Activated T-helper 2 cell treated with anti-CD3 and anti-CD28 coated beads, Interferon-gamma antibody, Interleukin-2, Interleukin-4, amounts not matched to agents 10 μg/mL and 5 μg/mL and 100 μg/mL, durations not matched to agents 14 hours and 24 hours and 36 hours (primary cell): ENCODE results near the gene CEMP1. TPM values are rescaled to one million over a fixed set of nuclear protein-coding genes. Genes with fewer than 3 reads are reported as not detected.

Source experiments
- DNase-seq: peaks from one replicate; pipeline ENCODE4 v3.0.0; 2021; ENCODE audit warnings: low spot score
- H3K27ac Mint-ChIP-seq: one replicate; pipeline ENCODE4 v1.8.0; 2021; ENCODE audit warnings: mixed read lengths
- H3K27me3 Mint-ChIP-seq: one replicate; pipeline ENCODE4 v1.8.0; 2021; ENCODE audit warnings: low read depth, mixed read lengths
- H3K36me3 Mint-ChIP-seq: one replicate; pipeline ENCODE4 v1.8.0; 2021; ENCODE audit warnings: low read depth, mixed read lengths
- H3K4me1 Mint-ChIP-seq: one replicate; pipeline ENCODE4 v1.8.0; 2021; ENCODE audit warnings: low read depth, mixed read lengths
- H3K4me3 Mint-ChIP-seq: one replicate; pipeline ENCODE4 v1.8.0; 2021; ENCODE audit warnings: low read depth, mild to moderate bottlenecking, moderate library complexity, mixed read lengths
- H3K9me3 Mint-ChIP-seq: one replicate; pipeline ENCODE4 v1.8.0; 2021; ENCODE audit warnings: mixed read lengths
- intact Hi-C: fragments of 100-400 bp; cut with micrococcal nuclease; formaldehyde crosslinking; loops from one replicate; pipeline ENCODE4 v1.15.1; 2023
- total RNA-seq: library from RNA; stranded (reverse); gene quantifications from 2 replicates; pipeline ENCODE4 v1.2.3, GENCODE V29; 2022

The CEMP1 gene
- total RNA-seq, 1 donor from 2014 or later: not detected

GRCh38 chr16:2520784-2521531 is 10.2 kb downstream of the CEMP1 start:
- no peaks in the 10 kb centered on the region for H3K27me3 Mint-ChIP-seq
- H3K4me1 Mint-ChIP-seq: peaks cover 28% of the 10 kb centered on the region
- DNase-seq: peak; percentile 51
- H3K4me3 Mint-ChIP-seq: peak overlapping the region; percentile 79
- no peaks in the 10 kb centered on the region for H3K9me3 Mint-ChIP-seq
- H3K36me3 Mint-ChIP-seq: peaks cover 37% of the 10 kb centered on the region
- intact Hi-C loops: no loop called here
- H3K27ac Mint-ChIP-seq: peak overlapping the region; percentile 78

- H3K9me3 Mint-ChIP-seq: no peaks in the 10 kb centered on the region
- intact Hi-C loops: no loop called here
- no peaks in the 10 kb centered on the region for H3K27me3 Mint-ChIP-seq
- peak within 1 kb of the TSS; percentile 89 for H3K27ac Mint-ChIP-seq
- peaks cover 35% of the 10 kb centered on the region for H3K4me1 Mint-ChIP-seq
- peak; percentile 84 for DNase-seq
- H3K36me3 Mint-ChIP-seq: peaks cover 39% of the 10 kb centered on the region
- H3K4me3 Mint-ChIP-seq: peak within 1 kb of the TSS; percentile 79
These were observed 11.0 kb downstream of the CEMP1 start, which contains the start of gene AMDHD2 for GRCh38 chr16:2520097-2520783. TSS of gene AMDHD2 (plus strand) at chr16:2520371. CDS start at chr16:2520459, 88 bp downstream.

- no peak for DNase-seq
- peaks cover 38% of the 10 kb centered on the region for H3K4me1 Mint-ChIP-seq
- intact Hi-C loops: loop anchor here (10.0 kb wide), 2 partner anchors 255 to 365 kb away; partner anchors contain the start of genes RNPS1 and TRAF7
- no peaks in the 10 kb centered on the region for H3K9me3 Mint-ChIP-seq
- no peaks in the 10 kb centered on the region for H3K27me3 Mint-ChIP-seq
- peaks cover 35% of the 10 kb centered on the region for H3K36me3 Mint-ChIP-seq
- H3K4me3 Mint-ChIP-seq: peak overlapping the region; percentile 77
- H3K27ac Mint-ChIP-seq: peak overlapping the region; percentile 89
These were observed 11.5 kb downstream of the CEMP1 start for GRCh38 chr16:2519711-2520080.

DNA sequence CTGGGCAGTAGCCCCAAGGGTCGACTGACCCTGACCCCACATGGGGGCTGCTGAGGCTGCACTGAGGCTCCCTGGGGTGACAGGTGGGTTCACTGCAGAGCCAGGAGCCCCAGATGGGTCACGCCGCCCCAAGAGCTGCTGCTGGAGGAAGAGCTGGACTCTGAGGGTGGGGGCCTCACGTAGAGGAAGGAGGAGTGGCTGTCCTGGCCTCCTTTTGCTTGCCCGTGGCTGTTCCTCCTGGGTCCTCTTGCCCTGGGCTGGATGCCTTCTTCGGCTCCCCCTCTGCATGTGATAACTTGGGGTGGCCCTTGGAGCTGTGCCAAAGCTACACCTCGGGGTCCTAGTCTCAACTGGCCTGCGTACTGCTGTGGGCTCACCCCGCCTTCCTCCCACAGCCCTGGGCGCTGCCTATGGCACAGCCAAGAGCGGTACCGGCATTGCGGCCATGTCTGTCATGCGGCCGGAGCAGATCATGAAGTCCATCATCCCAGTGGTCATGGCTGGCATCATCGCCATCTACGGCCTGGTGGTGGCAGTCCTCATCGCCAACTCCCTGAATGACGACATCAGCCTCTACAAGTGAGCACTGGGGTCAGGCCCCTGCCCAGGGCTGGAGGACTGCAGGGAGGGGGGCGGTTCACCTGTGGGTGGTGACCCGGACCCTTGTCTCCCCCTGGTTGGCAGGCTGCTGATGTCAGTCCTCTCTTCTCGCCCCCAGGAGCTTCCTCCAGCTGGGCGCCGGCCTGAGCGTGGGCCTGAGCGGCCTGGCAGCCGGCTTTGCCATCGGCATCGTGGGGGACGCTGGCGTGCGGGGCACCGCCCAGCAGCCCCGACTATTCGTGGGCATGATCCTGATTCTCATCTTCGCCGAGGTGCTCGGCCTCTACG is 12.1 kb downstream of the CEMP1 start:
- H3K27ac Mint-ChIP-seq: peak overlapping the region; percentile 36
- H3K4me1 Mint-ChIP-seq: peaks cover 38% of the 10 kb centered on the region

GRCh38 chr16:2517954-2518605 is 13.1 kb downstream of the CEMP1 start:
- H3K36me3 Mint-ChIP-seq: peaks cover 23% of the 10 kb centered on the region
- H3K27ac Mint-ChIP-seq: no peak overlapping the region
- no peaks in the 10 kb centered on the region for H3K27me3 Mint-ChIP-seq
- H3K4me3 Mint-ChIP-seq: peak overlapping the region; percentile 30
- no peak for DNase-seq
- peaks cover 40% of the 10 kb centered on the region for H3K4me1 Mint-ChIP-seq
- H3K9me3 Mint-ChIP-seq: no peaks in the 10 kb centered on the region
- intact Hi-C loops: loop anchor here (10.0 kb wide), 2 partner anchors 253 to 363 kb away; partner anchors contain the start of genes RNPS1 and TRAF7

More for the DNA sequence above, 12.1 kb downstream of the CEMP1 start:
- peak overlapping the region; percentile 77 for H3K4me3 Mint-ChIP-seq
- H3K9me3 Mint-ChIP-seq: no peaks in the 10 kb centered on the region
- DNase-seq: no peak
- intact Hi-C loops: loop anchor here (10.0 kb wide), 2 partner anchors 254 to 364 kb away; partner anchors contain the start of genes RNPS1 and TRAF7
- no peaks in the 10 kb centered on the region for H3K27me3 Mint-ChIP-seq
- H3K36me3 Mint-ChIP-seq: peaks cover 29% of the 10 kb centered on the region

GRCh38 chr16:2516391-2517240 is 14.6 kb downstream of the CEMP1 start:
- H3K9me3 Mint-ChIP-seq: no peaks in the 10 kb centered on the region
- no peaks in the 10 kb centered on the region for H3K27me3 Mint-ChIP-seq
- intact Hi-C loops: loop anchor here (10.0 kb wide), 2 partner anchors 252 to 362 kb away; partner anchors contain the start of genes RNPS1 and TRAF7
- H3K4me1 Mint-ChIP-seq: peaks cover 45% of the 10 kb centered on the region
- no peak for DNase-seq
- H3K4me3 Mint-ChIP-seq: peak overlapping the region; percentile 88
- H3K36me3 Mint-ChIP-seq: peaks cover 23% of the 10 kb centered on the region
- H3K27ac Mint-ChIP-seq: peak overlapping the region; percentile 82

GRCh38 chr16:2515180-2515851 is 15.9 kb downstream of the CEMP1 start:
- no peak for DNase-seq
- intact Hi-C loops: loop anchor here (10.0 kb wide), 2 partner anchors 251 to 361 kb away; partner anchors contain the start of genes RNPS1 and TRAF7
- peaks cover 19% of the 10 kb centered on the region for H3K36me3 Mint-ChIP-seq
- H3K27me3 Mint-ChIP-seq: no peaks in the 10 kb centered on the region
- H3K4me1 Mint-ChIP-seq: peaks cover 39% of the 10 kb centered on the region
- H3K27ac Mint-ChIP-seq: peak overlapping the region; percentile 82
- H3K4me3 Mint-ChIP-seq: peak overlapping the region; percentile 88
- H3K9me3 Mint-ChIP-seq: no peaks in the 10 kb centered on the region

GRCh38 chr16:2514333-2515179 is 16.7 kb downstream of the CEMP1 start:
- DNase-seq: no peak
- H3K27me3 Mint-ChIP-seq: no peaks in the 10 kb centered on the region
- no peaks in the 10 kb centered on the region for H3K9me3 Mint-ChIP-seq
- peaks cover 34% of the 10 kb centered on the region for H3K4me1 Mint-ChIP-seq
- intact Hi-C loops: loop anchor here (5.0 to 10.0 kb wide), 3 partner anchors 172 to 360 kb away; partner anchors contain the start of genes ABCA3, RNPS1 and TRAF7
- H3K4me3 Mint-ChIP-seq: peak overlapping the region; percentile 88
- peaks cover 14% of the 10 kb centered on the region for H3K36me3 Mint-ChIP-seq
- peak overlapping the region; percentile 82 for H3K27ac Mint-ChIP-seq

GRCh38 chr16:2513405-2514332 is 17.5 kb downstream of the CEMP1 start, which contains the start of gene ATP6V0C:
TSS of gene ATP6V0C (plus strand) at chr16:2513952. CDS start at chr16:2514104, 152 bp downstream.
- Mint-ChIP-seq H3K36me3 (peaks cover 13% of the 10 kb centered on the region), H3K27me3 (no peaks in the 10 kb centered on the region), H3K27ac (peak within 1 kb of the TSS; percentile 86), H3K4me1 (peaks cover 29% of the 10 kb centered on the region), H3K4me3 (peak within 1 kb of the TSS; percentile 88), H3K9me3 (no peaks in the 10 kb centered on the region)
- peak; percentile 89 for DNase-seq
- intact Hi-C loops: loop anchor here (2.0 to 10.0 kb wide), 6 partner anchors 19 to 359 kb away; partner anchors contain the start of genes ABCA3, CCNF, E4F1 and RNPS1
